ENCODE results near the gene MAEL.

MAEL gene

GRCh38 chr1:166977951-166978350 lies 11.1 kb upstream of the MAEL start:
- Histone ChIP-seq H3K36me3 (ENCODE audit: insufficient read depth, low read length) (no peaks in the 10 kb centered on the region), H4K20me1 (ENCODE audit: insufficient read depth, low read length) (no peaks in the 10 kb centered on the region), H3K9me3 (ENCODE audit: low read length) (no peaks in the 10 kb centered on the region), H3F3A (ENCODE audit: insufficient read depth, low read length) (no peaks in the 10 kb centered on the region), H3K4me3 (ENCODE audit: low read depth, low read length, poor library complexity, severe bottlenecking) (no peak overlapping the region), H3K27me3 (ENCODE audit: insufficient read depth, low read length) (no peaks in the 10 kb centered on the region), H2AFZ (ENCODE audit: low read length) (no peak overlapping the region), H3K79me2 (ENCODE audit: insufficient read depth, low read length) (no peaks in the 10 kb centered on the region), H3K27ac (ENCODE audit: low read depth, low read length, poor library complexity, severe bottlenecking) (no peak overlapping the region), H3K4me2 (ENCODE audit: low read length) (no peak overlapping the region), H3K9ac (ENCODE audit: low read length) (no peak overlapping the region), H3K4me1 (ENCODE audit: insufficient read depth, low read length, severe bottlenecking) (peaks cover 6% of the 10 kb centered on the region), H3K9me2 (ENCODE audit: low read depth, low read length) (no peaks in the 10 kb centered on the region)
- TF ChIP-seq CTCF (IDR thresholded peaks at IDR 0.05; ENCODE audit: low read length) (no peak), EZH2 (IDR thresholded peaks at IDR 0.05; ENCODE audit: borderline replicate concordance, low read length) (no peak)

- H3K4me1 ChIP-seq (ENCODE audit: insufficient read depth, low read length, severe bottlenecking): peaks cover 6% of the 10 kb centered on the region
- H3K9me3 ChIP-seq (ENCODE audit: low read length): no peaks in the 10 kb centered on the region
- H3K9me2 ChIP-seq (ENCODE audit: low read depth, low read length): no peaks in the 10 kb centered on the region
- no peak overlapping the region for H3K4me2 ChIP-seq (ENCODE audit: low read length)
- H3K79me2 ChIP-seq (ENCODE audit: insufficient read depth, low read length): no peaks in the 10 kb centered on the region
- H3K4me3 ChIP-seq (ENCODE audit: low read depth, low read length, poor library complexity, severe bottlenecking): no peak overlapping the region
- H3K36me3 ChIP-seq (ENCODE audit: insufficient read depth, low read length): no peaks in the 10 kb centered on the region
- no peak overlapping the region for H3K27ac ChIP-seq (ENCODE audit: low read depth, low read length, poor library complexity, severe bottlenecking)
- TF ChIP-seq CTCF (IDR thresholded peaks at IDR 0.05; ENCODE audit: low read length) (no peak), EZH2 (IDR thresholded peaks at IDR 0.05; ENCODE audit: borderline replicate concordance, low read length) (no peak)
- no peaks in the 10 kb centered on the region for H3F3A ChIP-seq (ENCODE audit: insufficient read depth, low read length)
- no peak overlapping the region for H2AFZ ChIP-seq (ENCODE audit: low read length)
- no peaks in the 10 kb centered on the region for H4K20me1 ChIP-seq (ENCODE audit: insufficient read depth, low read length)
- H3K27me3 ChIP-seq (ENCODE audit: insufficient read depth, low read length): no peaks in the 10 kb centered on the region
- H3K9ac ChIP-seq (ENCODE audit: low read length): no peak overlapping the region
These were observed 10.3 kb upstream of the MAEL start for GRCh38 chr1:166978821-166979220.

- TF ChIP-seq CTCF (IDR thresholded peaks at IDR 0.05; ENCODE audit: low read length): no peak
- TF ChIP-seq EZH2 (IDR thresholded peaks at IDR 0.05; ENCODE audit: borderline replicate concordance, low read length): no peak
- no peak overlapping the region for H2AFZ ChIP-seq (ENCODE audit: low read length)
- H3K9ac ChIP-seq (ENCODE audit: low read length): no peak overlapping the region
- no peaks in the 10 kb centered on the region for H3K36me3 ChIP-seq (ENCODE audit: insufficient read depth, low read length)
- H3K4me3 ChIP-seq (ENCODE audit: low read depth, low read length, poor library complexity, severe bottlenecking): no peak overlapping the region
- H3K27ac ChIP-seq (ENCODE audit: low read depth, low read length, poor library complexity, severe bottlenecking): no peak overlapping the region
- H4K20me1 ChIP-seq (ENCODE audit: insufficient read depth, low read length): no peaks in the 10 kb centered on the region
- H3K27me3 ChIP-seq (ENCODE audit: insufficient read depth, low read length): no peaks in the 10 kb centered on the region
- no peaks in the 10 kb centered on the region for H3F3A ChIP-seq (ENCODE audit: insufficient read depth, low read length)
- no peaks in the 10 kb centered on the region for H3K79me2 ChIP-seq (ENCODE audit: insufficient read depth, low read length)
- H3K9me3 ChIP-seq (ENCODE audit: low read length): no peaks in the 10 kb centered on the region
- H3K4me1 ChIP-seq (ENCODE audit: insufficient read depth, low read length, severe bottlenecking): no peaks in the 10 kb centered on the region
- no peak overlapping the region for H3K4me2 ChIP-seq (ENCODE audit: low read length)
- H3K9me2 ChIP-seq (ENCODE audit: low read depth, low read length): no peaks in the 10 kb centered on the region
These were observed 8.7 kb upstream of the MAEL start for GRCh38 chr1:166980383-166980782.

Data from OCI-LY1 (cell line).